Hepatic stellate cell (primary cell): ENCODE results near the gene ZDHHC14.

Experiments used
- DNase-seq: peaks from one replicate; pipeline ENCODE4 v3.0.0; 2011; ENCODE audit warnings: low spot score

The ZDHHC14 gene

GRCh38 chr6:157518397-157519250 lies 137.6 kb downstream of the ZDHHC14 start:
- DNase-seq: peak; percentile 22

DNA sequence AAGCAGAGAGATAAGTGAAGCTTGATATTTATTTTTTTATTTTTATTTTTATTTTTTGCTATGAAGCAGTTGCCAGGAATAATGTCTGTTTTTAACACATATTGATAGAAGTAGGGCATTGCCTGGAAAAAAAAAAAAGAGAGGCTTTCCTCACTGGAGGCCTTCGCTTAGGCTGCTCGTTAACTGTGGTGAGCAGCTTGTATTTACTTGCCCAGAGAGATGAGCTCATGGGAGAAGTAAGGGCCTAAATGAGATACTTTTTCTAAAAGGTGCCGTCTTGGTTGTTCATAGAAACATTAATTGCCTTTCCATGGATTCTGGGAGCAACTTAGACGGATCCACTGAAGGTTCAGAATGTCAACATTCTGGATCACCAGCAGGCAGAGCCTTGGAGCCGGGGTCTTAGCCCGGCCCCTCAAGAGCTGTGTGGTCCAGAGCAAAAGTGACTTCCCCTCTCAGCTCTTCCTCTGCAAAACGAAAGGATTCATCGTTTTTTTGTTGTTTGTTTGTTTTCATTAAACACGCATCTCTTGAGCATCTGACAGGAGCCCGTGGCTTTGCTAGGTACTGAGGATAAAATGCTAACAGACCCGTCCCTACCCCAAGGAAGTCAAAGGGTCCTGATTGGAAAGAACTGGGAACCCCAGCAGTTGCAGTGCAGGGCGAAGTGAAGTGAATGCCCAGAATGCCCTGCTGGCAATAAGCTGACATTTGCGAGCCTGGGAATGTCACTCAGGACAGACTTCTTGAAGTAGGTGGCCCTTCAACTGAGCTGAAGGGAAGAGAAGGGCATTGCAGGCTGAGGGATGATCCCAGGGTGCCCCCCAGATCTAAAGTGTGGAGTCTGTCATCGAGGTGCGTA lies 138.5 kb downstream of the ZDHHC14 start:
- DNase-seq: no peak

GRCh38 chr6:157520117-157520406 lies 139.1 kb downstream of the ZDHHC14 start:
- DNase-seq: no peak

DNA sequence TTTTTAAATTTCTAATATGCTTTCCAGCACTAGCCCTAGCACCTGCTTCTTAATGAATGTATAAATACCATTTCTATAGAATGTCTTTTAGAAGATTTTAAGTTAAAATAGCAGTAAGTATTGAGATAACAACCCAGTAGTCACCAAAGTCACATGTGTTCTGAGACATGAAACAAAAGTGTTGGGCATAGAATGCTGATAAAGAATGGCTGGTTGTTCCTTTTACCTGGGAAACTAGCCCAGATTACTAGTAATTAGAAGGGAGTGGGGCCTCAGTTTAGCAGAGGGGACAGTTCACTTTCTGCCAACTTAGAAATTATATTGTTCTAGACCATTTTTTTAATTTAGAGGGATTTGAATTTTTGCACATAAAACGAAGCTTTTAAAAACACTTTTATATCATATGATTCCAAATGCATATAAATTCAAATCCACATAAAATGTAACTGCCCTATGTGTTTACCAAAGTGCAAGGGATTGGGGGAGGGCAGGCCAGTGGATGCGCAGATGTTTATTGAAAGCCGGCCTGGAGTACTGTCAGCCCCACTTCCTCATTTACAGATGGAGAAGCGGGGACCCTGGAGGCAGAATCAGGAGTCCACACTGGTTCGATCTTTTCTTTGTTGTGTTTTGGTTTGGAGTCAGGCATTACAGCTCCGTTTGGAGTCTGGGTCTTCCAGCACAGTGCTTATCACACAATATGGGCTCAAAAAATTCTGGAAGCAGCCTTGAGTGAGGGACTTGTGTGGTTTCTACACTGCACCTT lies 139.8 kb downstream of the ZDHHC14 start:
- DNase-seq: no peak

- no peak for DNase-seq
Observed at GRCh38 chr6:157521362-157522335, 140.7 kb downstream of the ZDHHC14 start.

DNA sequence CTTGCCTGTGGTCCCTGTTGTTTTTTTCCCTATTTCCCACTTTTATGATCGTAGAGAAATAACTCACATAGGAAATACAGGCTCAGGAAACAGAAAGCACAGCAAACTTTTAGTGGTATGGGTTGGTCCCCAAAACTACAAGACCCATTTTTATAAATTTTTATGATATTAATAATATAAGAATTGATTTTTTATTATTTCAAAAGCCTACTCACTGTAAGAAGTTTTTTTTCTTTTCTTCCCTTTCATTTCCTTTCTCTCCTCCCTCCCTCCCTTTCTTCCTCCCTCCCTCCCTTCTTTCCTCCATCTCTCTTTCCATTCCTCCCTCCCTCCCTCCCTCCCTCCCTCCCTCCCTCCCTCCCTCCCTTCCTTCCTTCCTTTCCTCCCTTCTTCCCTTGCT lies 141.5 kb downstream of the ZDHHC14 start:
- DNase-seq: no peak

GRCh38 chr6:157524735-157525134 lies 143.7 kb downstream of the ZDHHC14 start:
- DNase-seq: no peak

- DNase-seq: no peak
Observed at GRCh38 chr6:157525292-157525889, 144.4 kb downstream of the ZDHHC14 start.

DNA sequence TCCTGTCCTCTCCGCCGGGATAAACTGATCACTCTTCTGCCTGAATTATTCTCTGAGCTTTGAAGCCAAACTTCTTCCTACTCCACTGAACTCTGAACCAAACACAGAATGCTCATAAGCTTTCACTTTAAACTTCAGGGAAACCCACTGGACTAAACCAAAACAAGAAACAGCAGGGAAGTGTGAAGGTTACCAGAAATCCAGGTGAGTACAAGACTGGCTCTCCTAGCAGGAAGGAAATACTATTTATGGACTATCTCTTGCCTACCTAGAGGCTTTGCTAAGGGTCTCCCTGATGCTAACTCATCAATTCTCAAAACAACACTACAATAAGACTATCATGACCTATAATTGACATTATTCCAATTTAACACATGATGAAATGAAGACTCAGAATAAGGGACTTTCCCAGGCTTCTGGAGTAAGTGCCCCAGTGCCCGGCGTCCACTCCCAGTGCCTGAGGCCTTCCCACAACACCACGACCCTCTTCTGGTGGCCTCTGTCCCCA lies 145.0 kb downstream of the ZDHHC14 start:
- DNase-seq: no peak

GRCh38 chr6:157527471-157527907 lies 146.5 kb downstream of the ZDHHC14 start:
- DNase-seq: no peak

GRCh38 chr6:157528931-157529653 lies 148.1 kb downstream of the ZDHHC14 start:
- no peak for DNase-seq

GRCh38 chr6:157529654-157530039 lies 148.7 kb downstream of the ZDHHC14 start:
- DNase-seq: no peak

DNA sequence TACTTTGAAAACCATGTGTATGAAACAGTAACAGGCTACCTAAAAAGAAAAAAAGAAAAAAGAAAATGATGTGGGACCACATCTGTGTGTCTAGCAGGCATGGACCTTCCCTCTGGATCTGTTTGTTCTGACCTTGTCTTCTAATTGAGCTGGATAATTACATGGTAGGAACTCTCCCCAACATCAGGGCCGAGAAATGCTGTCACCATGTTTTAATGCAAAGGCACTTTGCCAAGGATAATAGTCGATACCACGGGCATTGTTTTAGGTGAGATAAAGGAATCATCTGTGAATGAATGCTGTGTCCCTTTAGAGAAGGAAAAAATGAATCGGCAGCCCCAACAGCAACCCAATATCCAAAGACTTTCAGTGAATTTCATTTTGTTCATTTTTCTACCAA lies 149.1 kb downstream of the ZDHHC14 start:
- no peak for DNase-seq

DNA sequence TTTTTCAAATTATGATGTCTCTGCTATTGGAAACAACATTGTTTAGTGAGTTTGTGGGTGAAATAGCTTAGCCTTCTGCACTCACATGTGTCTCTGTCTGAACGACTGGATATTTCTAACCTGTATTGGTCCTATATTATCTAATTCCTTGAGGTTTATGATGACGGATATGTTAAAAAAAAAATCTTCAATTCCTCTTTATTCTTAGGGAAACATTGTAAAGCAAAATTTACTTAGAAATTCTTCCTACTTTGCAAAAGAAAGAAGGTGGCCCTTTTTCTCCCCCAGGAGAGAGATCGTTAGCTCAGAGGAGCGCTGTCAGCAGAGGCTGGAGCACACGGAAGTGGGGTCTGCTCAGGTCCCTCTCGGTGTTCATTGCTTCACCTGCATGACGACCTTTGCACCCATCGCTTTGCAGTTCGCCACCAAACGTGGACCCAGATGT lies 149.8 kb downstream of the ZDHHC14 start:
- DNase-seq: no peak

DNA sequence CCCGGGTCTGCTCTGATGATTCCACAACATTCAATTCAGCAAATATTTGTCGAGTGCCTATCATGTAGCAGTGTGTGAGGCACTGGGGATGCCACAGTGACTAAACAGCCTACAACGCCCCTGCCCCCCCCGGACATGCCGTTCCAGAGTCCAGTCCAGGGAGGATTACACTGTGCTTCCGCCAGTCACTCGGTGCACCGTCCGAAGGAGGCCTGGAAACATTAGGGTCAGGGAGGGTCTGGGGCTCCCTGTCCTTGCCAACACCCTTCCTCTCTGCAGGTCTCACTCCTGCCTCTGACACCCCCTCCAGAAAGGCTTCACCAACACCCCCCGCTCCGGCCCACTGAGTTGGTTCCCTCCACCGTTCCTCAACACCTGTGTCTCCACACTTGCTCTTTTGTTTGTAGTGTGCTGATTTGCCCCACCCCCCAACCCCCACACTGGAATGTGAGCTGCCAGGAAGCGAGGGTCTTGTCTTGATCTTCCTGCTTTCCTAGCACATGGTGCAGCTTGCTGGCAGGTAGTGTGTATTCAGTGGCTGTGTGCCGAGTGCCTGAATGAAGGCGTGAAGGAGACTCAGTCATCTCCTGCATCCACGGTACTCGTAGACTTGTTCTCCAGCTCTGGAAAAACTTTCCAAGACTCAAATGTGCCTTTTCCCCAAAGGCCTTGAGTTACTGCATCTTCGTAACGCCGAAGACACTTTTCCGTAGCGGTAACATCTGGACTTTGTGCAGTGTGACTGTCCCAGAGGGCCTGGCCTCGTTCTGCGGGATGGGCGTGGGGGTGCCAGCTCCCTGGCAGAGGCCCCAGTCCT lies 150.4 kb downstream of the ZDHHC14 start:
- DNase-seq: no peak

DNA sequence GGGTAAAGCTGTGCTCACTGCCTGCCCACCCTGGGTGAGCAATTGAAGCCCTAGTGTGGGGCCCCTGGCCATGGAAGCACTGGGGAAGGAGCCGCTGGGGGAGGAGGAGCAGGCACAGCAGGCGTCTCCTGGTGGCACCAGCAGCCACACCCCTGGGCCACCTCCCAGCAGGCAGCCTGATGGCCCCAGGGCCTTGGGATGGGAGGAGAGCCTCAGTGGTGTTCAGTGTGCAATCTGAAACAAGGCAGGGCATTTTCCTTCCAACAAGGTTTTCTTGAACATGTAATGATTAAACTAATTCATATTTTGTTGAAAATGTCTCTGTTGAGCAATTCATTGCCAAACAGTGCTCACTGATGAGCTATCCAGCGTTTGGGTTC lies 151.0 kb downstream of the ZDHHC14 start:
- DNase-seq: no peak

DNA sequence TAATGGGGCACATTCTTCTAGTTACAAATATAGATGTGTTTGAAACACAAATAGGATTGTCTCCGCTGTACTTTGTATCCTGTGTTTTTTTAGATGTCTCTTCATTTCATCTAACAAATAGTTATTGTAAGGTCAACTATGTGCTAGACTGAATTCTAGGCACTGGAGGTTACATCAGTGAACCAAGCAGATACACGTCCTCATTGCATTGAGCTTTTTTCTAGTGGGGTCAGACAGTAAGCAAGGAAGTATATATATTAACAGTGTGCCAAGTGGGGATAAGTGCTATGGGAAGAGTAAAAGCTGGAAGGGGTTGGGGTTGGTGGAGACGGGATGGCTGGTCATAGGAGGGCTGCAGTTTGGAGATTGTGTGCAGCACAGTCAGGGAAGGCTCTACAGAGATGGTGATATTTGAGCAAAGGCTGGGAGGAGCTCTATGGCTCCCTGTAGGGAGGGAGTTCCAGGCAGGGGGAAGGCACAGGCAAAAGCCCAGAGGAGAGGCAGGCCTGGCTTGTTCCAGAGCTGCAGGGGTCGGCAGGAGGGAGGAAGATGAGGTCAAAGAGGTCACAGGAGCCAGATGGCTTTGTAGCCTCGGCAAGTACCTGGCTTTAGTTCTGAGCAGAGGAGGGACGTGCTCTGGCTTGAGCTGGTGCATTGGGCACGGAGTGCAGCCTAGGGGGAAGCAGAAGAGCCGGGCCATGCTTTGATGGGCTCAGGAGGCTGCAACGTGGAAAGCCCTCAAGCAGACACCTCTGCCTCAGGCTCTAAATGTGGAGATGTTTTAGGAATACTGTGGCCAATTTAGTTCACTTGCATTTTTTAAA lies 152.3 kb downstream of the ZDHHC14 start:
- DNase-seq: no peak
